Dendritic cell treated with granulocyte-macrophage colony-stimulating factor and Interleukin-4, amounts not matched to agents 40 ng/mL and 50 ng/mL, for 4 days (primary cell): ENCODE measurements around the gene NDUFV1.
"Not testable (repeated sequence)": the region's sequence is repeated elsewhere in the genome, so short reads cannot be mapped to it uniquely, and the experiment has no call there.

ENCODE experiments used
- H3K27ac Mint-ChIP-seq: one replicate; pipeline ENCODE4 v1.8.0; 2022; ENCODE audit warnings: mild to moderate bottlenecking, mixed read lengths
- H3K27me3 Mint-ChIP-seq: one replicate; pipeline ENCODE4 v1.8.0; 2022; ENCODE audit warnings: mild to moderate bottlenecking, mixed read lengths
- H3K36me3 Mint-ChIP-seq: one replicate; pipeline ENCODE4 v1.8.0; 2022; ENCODE audit warnings: low read depth, mixed read lengths
- H3K4me1 Mint-ChIP-seq: one replicate; pipeline ENCODE4 v1.8.0; 2022; ENCODE audit warnings: low read depth, mixed read lengths
- H3K4me3 Mint-ChIP-seq: one replicate; pipeline ENCODE4 v1.8.0; 2022; ENCODE audit warnings: mild to moderate bottlenecking, moderate library complexity, mixed read lengths
- H3K9me3 Mint-ChIP-seq: one replicate; pipeline ENCODE4 v1.8.0; 2022; ENCODE audit warnings: mixed read lengths
- intact Hi-C: fragments of 100-400 bp; cut with micrococcal nuclease; formaldehyde crosslinking; loops from one replicate; pipeline ENCODE4 v1.15.0; 2022

The NDUFV1 gene

GRCh38 chr11:67619683-67620618 lies 13.2 kb downstream of the NDUFV1 start:
- peaks cover 14% of the 10 kb centered on the region for H3K4me1 Mint-ChIP-seq
- H3K36me3 Mint-ChIP-seq, H3K27ac Mint-ChIP-seq, H3K4me3 Mint-ChIP-seq, H3K9me3 Mint-ChIP-seq: not testable (repeated sequence)
- H3K27me3 Mint-ChIP-seq = peaks cover 32% of the 10 kb centered on the region
- intact Hi-C loops = loop anchor here (5.0 kb wide), 1 partner anchor 38 kb away; the partner anchor contains the start of gene GSTP1

GRCh38 chr11:67620621-67621020 lies 13.9 kb downstream of the NDUFV1 start:
- intact Hi-C loops, H3K4me3 Mint-ChIP-seq, H3K9me3 Mint-ChIP-seq, H3K36me3 Mint-ChIP-seq, H3K27ac Mint-ChIP-seq: not testable (repeated sequence)
- peaks cover 10% of the 10 kb centered on the region for H3K4me1 Mint-ChIP-seq
- H3K27me3 Mint-ChIP-seq = peaks cover 25% of the 10 kb centered on the region

GRCh38 chr11:67621928-67622327 lies 15.2 kb downstream of the NDUFV1 start:
- intact Hi-C loops = not testable (repeated sequence)
- H3K27me3 Mint-ChIP-seq = peaks cover 12% of the 10 kb centered on the region

DNA sequence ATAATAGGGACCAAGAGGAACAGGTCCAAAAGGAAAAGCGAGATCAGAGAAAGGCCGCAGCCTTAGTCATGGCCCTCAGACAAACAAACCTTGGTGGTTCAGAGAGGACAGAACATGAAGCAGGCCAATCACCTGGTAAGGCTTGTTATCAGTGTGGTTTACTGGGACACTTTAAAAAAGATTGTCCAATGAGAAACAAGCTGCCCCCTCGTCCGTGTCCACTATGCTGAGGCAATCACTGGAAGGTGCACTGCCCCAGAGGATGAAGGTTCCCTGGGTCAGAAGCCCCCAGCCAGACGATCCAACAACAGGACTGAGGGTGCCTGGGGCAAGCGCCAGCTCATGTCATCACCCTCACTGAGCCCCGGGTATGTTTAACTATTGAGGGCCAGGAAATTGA lies 16.2 kb downstream of the NDUFV1 start:
- H3K4me3 Mint-ChIP-seq, H3K4me1 Mint-ChIP-seq, H3K27ac Mint-ChIP-seq, H3K36me3 Mint-ChIP-seq, intact Hi-C loops, H3K27me3 Mint-ChIP-seq, H3K9me3 Mint-ChIP-seq: not testable (repeated sequence)

More at GRCh38 chr11:67621928-67622327, 15.2 kb downstream of the NDUFV1 start:
- H3K27ac Mint-ChIP-seq, H3K4me3 Mint-ChIP-seq, H3K9me3 Mint-ChIP-seq, H3K4me1 Mint-ChIP-seq, H3K36me3 Mint-ChIP-seq: not testable (repeated sequence)

DNA sequence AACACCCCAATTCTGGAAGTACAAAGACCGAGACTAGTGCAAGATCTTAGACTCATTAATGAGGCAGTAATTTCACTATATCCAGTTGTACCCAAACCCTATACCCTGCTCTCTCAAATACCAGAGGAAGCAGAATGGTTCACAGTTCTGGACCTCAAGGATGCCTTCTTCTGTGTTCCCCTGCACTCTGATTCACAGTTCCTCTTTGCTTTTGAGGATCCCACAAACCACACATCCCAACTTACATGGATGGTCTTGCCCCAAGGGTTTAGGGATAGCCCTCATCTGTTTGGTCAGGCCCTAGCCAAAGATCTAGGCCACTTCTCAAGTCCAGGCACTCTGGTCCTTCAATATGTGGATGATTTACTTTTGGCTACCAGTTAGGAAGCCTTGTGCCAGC lies 17.1 kb downstream of the NDUFV1 start:
- intact Hi-C loops = not testable (repeated sequence)

GRCh38 chr11:67626131-67626833 lies 19.5 kb downstream of the NDUFV1 start:
- H3K4me3 Mint-ChIP-seq, H3K9me3 Mint-ChIP-seq, intact Hi-C loops, H3K27ac Mint-ChIP-seq, H3K36me3 Mint-ChIP-seq, H3K27me3 Mint-ChIP-seq: not testable (repeated sequence)
- peaks cover 18% of the 10 kb centered on the region for H3K4me1 Mint-ChIP-seq

More for the DNA sequence above, 17.1 kb downstream of the NDUFV1 start:
- not testable (repeated sequence) for H3K4me1 Mint-ChIP-seq, H3K27ac Mint-ChIP-seq, H3K36me3 Mint-ChIP-seq, H3K27me3 Mint-ChIP-seq, H3K4me3 Mint-ChIP-seq, H3K9me3 Mint-ChIP-seq

DNA sequence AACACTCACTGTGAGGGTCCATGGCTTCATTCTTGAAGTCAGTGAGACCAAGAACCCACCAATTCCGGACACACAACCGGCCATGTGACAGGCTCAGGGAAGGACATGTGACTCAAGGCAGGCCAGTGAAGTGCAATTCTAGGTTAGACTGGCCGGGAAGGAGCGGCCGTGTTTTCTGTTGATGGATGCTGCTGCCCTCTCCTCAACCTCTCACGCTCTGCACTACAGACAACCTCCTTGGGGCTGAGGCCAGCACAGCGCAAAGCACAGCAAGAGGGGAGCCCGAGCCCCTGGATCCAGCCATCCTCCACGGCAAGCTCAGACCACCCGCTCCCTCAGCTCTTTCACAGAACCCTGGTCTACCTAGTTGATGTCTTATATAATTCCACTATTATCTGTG lies 20.2 kb downstream of the NDUFV1 start:
- no peak overlapping the region for H3K4me3 Mint-ChIP-seq

DNA sequence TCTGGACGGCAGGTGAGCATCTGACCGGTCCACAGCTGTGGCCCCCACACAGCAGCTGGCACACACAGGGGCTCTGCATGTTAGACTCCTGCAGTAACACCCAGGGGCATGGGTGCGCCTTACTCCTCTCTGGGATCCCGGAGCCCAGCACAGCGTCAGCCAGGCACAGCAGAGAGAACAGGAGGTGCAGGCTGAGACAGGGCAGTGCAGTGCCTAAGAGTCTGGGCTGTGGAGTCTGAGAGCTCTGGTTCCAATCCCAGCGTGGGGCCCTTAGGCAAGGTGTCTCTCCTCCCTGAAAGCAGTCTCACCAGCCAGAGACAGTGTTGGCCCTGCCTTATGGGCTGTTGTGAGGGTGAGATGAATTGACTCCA lies 20.7 kb downstream of the NDUFV1 start:
- Mint-ChIP-seq H3K27me3 (peaks cover 5% of the 10 kb centered on the region), H3K4me3 (no peak overlapping the region), H3K36me3 (peaks cover 5% of the 10 kb centered on the region), H3K9me3 (no peaks in the 10 kb centered on the region), H3K4me1 (peaks cover 18% of the 10 kb centered on the region), H3K27ac (no peak overlapping the region)
- intact Hi-C loops = no loop called here

More for the DNA sequence above, 20.2 kb downstream of the NDUFV1 start:
- Mint-ChIP-seq H3K27ac (no peak overlapping the region), H3K27me3 (peaks cover 2% of the 10 kb centered on the region), H3K4me1 (peaks cover 18% of the 10 kb centered on the region), H3K9me3 (no peaks in the 10 kb centered on the region), H3K36me3 (peaks cover 5% of the 10 kb centered on the region)
- intact Hi-C loops = no loop called here

GRCh38 chr11:67627812-67628624 lies 21.3 kb downstream of the NDUFV1 start:
- Mint-ChIP-seq H3K27me3 (peaks cover 5% of the 10 kb centered on the region), H3K36me3 (peaks cover 5% of the 10 kb centered on the region), H3K4me1 (peaks cover 18% of the 10 kb centered on the region), H3K9me3 (no peaks in the 10 kb centered on the region), H3K27ac (no peak overlapping the region), H3K4me3 (no peak overlapping the region)
- intact Hi-C loops = no loop called here

DNA sequence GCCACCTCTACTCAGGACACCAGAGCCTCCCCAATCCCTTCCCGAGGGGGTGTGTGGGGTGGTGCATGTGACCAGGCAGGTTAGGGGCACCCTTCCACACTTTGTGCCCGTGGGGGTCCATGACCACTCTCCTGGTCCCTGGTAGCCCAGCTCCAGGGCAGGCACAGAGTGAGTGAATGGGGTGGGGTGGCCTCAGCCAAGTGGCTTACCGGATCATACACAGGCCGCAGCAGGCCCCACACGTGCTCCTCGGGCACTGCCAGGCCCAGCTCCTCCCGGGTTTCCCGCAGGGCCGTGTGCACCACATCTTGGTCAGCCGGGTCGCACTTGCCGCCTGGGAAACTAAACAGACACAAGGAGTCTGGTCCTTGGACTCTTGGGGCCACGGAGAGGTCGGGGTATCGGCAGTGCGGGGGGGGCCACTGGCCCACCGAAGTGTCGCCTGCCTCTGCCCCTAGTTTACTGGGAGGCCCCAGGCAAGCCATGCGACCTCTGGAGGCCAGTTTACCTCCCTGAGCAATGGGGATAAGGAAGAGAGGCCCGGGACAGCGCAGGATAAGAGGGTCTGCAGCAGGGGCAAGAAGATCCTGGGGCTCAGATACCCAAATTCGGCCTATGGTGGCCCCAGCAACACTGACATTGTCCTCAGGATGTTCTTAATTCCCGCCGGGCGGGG lies 22.1 kb downstream of the NDUFV1 start:
- Mint-ChIP-seq H3K9me3 (no peaks in the 10 kb centered on the region), H3K4me1 (peaks cover 16% of the 10 kb centered on the region), H3K36me3 (peaks cover 5% of the 10 kb centered on the region), H3K27ac (peak overlapping the region; percentile 92), H3K4me3 (no peak overlapping the region), H3K27me3 (peaks cover 11% of the 10 kb centered on the region)
- intact Hi-C loops = loop anchor here (1.0 kb wide), 1 partner anchor 30 kb away; no protein-coding TSS in a partner anchor

DNA sequence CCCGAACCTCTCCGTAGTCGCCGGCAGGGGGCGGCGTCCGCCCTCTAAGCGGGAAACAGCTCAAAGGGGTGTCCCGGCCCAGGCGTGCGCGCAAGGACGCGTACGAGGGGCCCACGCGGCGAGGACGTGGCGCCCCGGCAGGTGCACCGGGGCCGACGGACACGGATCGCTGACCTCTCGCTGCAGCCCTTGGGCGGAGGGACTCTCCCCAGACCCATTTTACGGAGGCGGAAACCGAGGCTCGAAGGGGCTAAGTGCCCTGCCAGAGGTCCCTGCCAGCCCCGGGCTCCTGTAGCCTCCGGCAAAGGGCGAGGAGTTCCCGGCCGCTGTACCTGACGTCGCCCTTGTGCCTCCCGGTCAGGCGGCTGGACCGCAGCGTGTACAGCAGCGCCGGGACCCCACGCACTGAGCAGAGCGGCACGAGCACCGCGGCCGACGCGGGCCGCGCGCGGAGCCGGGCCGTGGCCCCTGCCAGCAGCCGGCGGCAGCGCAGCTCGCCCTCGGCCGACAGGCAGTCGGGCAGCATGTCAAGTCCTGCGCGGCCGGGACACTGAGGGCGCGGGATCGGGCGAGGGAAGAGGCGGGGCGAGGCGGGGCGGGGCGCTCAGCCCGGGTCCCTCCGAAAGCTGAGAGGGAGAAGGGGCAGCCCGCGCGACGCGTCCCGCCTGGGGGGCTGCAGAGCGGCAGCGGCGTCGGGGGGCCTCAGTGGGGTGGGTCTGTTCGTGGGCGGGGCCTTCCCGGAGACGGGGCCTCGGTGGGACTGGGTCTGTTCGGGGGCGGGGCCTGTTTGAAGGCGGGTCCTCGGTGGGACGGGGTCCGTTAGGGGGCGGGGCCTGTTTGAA lies 22.9 kb downstream of the NDUFV1 start, which contains the start of gene NUDT8:
TSS of gene NUDT8 (minus strand) at position 552 of the 842 bp plus-strand sequence. CDS start at position 526, 26 bp downstream.
- Mint-ChIP-seq H3K9me3 (no peaks in the 10 kb centered on the region), H3K4me1 (peaks cover 13% of the 10 kb centered on the region), H3K36me3 (peaks cover 5% of the 10 kb centered on the region), H3K27me3 (peaks cover 11% of the 10 kb centered on the region), H3K27ac (peak within 1 kb of the TSS; percentile 92), H3K4me3 (peak within 1 kb of the TSS; percentile 84)
- intact Hi-C loops = loop anchor here (1.0 kb wide), 1 partner anchor 30 kb away; no protein-coding TSS in a partner anchor

GRCh38 chr11:67630228-67630942 lies 23.6 kb downstream of the NDUFV1 start:
- H3K9me3 Mint-ChIP-seq = no peaks in the 10 kb centered on the region
- peaks cover 5% of the 10 kb centered on the region for H3K36me3 Mint-ChIP-seq
- H3K27me3 Mint-ChIP-seq = peaks cover 11% of the 10 kb centered on the region
- peaks cover 13% of the 10 kb centered on the region for H3K4me1 Mint-ChIP-seq
- intact Hi-C loops = no loop called here
- peak overlapping the region; percentile 84 for H3K4me3 Mint-ChIP-seq
- H3K27ac Mint-ChIP-seq = peak overlapping the region; percentile 92
